Measurements from ENCODE around the gene DVL1. TPM values are rescaled to one million over a fixed set of nuclear protein-coding genes. Genes with fewer than 3 reads are reported as not detected.

The DVL1 gene
- total RNA-seq, 2 experiments from 2014 or later, result 33.0 to 34.0 TPM

DNA sequence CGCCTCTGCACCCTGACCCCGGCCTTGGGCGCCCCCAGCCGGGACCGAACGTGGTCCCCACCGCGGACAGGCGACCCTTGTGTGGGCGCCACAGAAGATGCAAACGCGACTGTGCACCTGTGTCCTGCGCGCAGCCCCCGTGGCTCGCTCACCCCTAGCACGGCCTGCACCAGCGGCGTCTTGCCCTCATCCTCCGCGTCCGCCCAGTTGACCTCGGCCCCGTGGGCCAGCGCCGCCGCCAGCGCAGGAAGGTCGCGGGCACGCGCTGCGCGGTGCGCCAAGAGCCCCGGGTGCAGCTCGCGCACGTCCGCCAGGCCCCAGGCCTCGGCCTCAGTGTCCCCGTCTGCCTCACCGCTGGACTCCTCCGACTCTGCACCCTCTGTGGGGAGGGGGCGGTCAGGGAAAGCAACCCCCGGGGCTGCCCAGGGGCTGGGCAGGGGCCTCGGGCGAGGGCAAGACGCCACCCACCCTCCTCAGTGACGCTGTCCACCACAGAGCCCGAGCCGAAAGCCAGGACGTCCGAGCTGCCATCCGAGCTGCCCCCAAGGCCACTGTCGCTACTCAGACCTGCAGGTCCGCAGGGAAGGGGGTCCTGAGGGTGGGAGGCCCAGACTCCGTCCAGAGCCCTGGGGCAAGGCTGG is 54.8 kb downstream of the DVL1 start:
- Mint-ChIP-seq H3K36me3 (ENCODE audit: low read depth) (peaks cover 3% of the 10 kb centered on the region), H3K9me3 (no peaks in the 10 kb centered on the region), H3K27me3 (no peaks in the 10 kb centered on the region), H3K4me3 (no peak overlapping the region), H3K4me1 (no peaks in the 10 kb centered on the region), H3K27ac (no peak overlapping the region)
- DNase-seq, result no peak
- ChIA-PET CTCF (no interaction called here), POLR2A (no interaction called here)

DNA sequence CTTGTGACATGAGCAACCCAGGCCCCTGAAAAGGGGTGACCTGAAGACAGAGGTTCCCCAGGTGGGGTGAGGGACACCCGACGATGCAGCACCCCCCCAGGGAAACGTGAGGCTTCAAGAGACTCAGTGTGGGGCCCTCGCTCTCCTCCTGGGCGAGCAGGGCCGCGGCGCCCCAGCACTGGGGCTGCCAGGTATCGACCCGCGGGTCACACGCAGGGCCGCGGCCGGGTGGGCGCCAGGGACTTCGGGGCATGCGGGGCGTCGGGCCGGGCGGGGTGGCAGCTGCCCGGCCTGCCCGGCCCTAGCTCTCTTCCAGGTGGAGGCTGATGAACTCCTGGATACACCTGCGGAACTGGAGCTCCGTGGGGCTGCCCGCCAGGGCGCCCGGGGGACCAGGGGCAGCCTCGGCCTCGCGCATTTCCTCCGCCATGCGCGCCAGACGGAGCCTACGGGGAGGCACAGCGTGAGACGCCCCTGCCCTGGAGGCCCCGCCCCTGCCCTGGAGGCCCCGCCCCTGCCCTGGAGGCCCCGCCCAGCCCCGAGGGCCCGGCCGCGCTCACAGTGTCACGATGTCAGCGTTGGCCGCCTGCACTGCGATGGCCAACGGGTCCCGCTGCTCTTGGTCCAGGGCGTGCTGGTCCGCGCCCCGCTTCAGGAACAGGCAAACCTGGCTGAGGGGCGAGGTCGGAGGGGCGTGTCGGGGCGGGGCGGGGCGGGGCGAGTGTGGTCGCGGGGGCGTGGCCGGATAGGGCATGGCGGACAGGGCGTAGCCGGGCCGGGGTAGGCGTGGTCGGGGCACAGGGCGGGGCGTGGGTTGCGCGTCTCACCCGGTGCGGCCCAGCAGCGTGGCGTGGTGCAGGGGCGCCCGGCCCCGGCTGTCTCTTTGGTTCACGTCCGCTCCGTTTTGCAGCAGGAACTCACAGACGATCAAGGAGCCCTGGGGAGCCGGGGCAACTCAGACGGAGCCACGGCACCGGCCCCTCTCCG is 55.7 kb downstream of the DVL1 start:
- Mint-ChIP-seq H3K9me3 (no peaks in the 10 kb centered on the region), H3K27me3 (no peaks in the 10 kb centered on the region), H3K27ac (no peak overlapping the region), H3K36me3 (ENCODE audit: low read depth) (peaks cover 3% of the 10 kb centered on the region), H3K4me1 (no peaks in the 10 kb centered on the region), H3K4me3 (no peak overlapping the region)
- DNase-seq, result no peak
- ChIA-PET CTCF (no interaction called here), POLR2A (no interaction called here)

DNA sequence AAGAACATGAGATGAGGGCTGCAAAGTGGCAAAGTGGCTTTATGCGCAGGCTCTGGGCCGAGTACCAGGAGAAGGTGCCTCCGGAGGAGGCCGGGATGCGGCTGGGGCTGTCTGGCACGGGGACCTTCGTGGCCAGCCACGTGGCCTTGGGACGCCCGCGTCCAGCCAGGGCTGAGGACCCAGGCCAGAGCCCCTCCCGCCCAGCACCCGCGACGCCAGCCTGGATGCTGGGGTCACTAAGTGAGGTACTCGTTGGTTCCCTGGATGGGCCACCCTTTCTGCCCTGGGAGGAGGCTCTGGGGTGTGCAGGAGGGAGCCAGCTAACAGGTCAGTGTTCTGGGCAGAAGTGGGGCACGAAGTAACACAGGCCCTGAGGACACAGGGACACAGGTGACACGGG is 56.4 kb downstream of the DVL1 start:
- H3K27ac Mint-ChIP-seq, result no peak overlapping the region
- no peaks in the 10 kb centered on the region for H3K9me3 Mint-ChIP-seq
- no peaks in the 10 kb centered on the region for H3K27me3 Mint-ChIP-seq
- H3K4me3 Mint-ChIP-seq, result no peak overlapping the region
- no peak for DNase-seq
- CTCF ChIA-PET, result interaction anchor here (1.4 to 3.2 kb wide), 3 partner anchors 11 to 291 kb away, joined by 3 to 36 read pairs (median 6); no protein-coding TSS in a partner anchor
- POLR2A ChIA-PET, result no interaction called here
- H3K36me3 Mint-ChIP-seq (ENCODE audit: low read depth), result peaks cover 3% of the 10 kb centered on the region
- no peaks in the 10 kb centered on the region for H3K4me1 Mint-ChIP-seq

DNA sequence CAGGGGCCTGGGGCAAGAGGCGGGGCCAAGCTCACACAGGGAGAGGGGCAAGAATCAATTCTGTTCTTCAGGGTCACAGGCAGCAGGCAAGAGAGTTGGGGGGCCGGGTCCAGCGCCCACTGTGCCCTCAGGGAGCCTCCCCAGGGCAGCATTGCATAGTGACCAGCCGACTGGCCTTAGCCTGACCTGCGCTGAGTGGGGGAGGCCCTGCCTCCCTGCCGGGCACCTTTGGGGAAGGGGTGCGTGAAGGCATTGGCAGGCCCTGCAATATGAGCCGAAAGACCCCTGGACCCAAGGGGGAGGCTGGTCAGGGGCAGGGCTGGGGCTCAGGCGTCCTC is 56.8 kb downstream of the DVL1 start:
- POLR2A ChIA-PET, result interaction anchor here (0.6 kb wide), 1 partner anchor 170 kb away, joined by 3 read pairs; no protein-coding TSS in a partner anchor

DNA sequence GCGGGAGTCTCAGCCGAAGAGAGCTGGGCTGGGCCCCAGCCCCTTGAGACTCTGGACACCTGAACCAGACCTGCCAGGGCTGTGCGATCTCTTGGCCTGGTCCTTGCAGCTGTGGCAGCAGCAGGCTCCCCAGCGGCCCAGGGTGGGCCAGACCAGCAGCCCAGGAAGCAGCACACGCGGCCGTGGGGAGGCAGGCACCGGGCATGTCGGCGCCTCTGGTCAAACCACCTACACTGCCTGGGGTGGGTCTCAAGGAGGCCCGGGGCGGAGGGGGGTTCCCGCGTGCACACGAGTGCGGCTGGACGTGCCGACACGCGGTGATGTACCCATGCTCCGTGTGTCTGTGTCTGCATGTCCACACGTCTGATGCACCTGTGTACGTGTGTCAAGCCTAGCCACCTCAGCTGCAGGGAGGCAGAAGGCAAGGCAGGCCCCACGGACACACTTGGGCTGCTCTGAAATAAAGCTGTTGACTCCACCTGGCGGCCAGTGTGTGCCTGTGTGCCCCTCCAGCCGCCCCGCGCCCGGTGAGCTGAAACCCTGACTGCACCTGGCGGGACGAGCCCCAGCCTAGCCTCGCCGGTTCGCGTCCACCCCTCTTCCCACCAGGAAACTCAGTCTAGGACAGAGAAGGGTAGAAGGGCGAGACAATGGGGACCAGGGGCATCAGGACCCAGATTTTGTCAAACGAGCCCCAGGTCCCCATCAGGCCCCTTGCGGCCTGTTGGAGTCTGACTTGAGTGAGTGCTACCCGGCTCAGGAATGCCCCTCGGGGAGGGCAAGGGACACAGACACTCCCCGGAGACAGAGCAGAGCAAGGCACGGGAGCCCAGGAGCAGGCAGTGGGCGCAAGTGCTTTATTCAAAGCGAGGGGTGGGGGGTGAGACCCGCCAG is 57.4 kb downstream of the DVL1 start:
- Mint-ChIP-seq H3K4me1 (no peaks in the 10 kb centered on the region), H3K36me3 (ENCODE audit: low read depth) (peaks cover 3% of the 10 kb centered on the region), H3K9me3 (no peaks in the 10 kb centered on the region), H3K4me3 (no peak overlapping the region), H3K27ac (no peak overlapping the region), H3K27me3 (no peaks in the 10 kb centered on the region)
- DNase-seq, result peak; percentile 65
- CTCF ChIA-PET, result interaction anchor here (1.1 to 3.2 kb wide), 16 partner anchors 9 to 333 kb away, joined by 3 to 36 read pairs (median 5); partner anchors contain the start of genes ISG15, NOC2L, TNFRSF4 and UBE2J2
- POLR2A ChIA-PET, result interaction anchor here (0.6 kb wide), 1 partner anchor 169 kb away, joined by 3 read pairs; no protein-coding TSS in a partner anchor

More for the DNA sequence above, 56.8 kb downstream of the DVL1 start:
- Mint-ChIP-seq H3K27ac (no peak overlapping the region), H3K9me3 (no peaks in the 10 kb centered on the region), H3K4me1 (no peaks in the 10 kb centered on the region), H3K4me3 (no peak overlapping the region), H3K27me3 (no peaks in the 10 kb centered on the region), H3K36me3 (ENCODE audit: low read depth) (peaks cover 3% of the 10 kb centered on the region)
- CTCF ChIA-PET, result interaction anchor here (1.1 to 3.2 kb wide), 13 partner anchors 8 to 333 kb away, joined by 3 to 36 read pairs (median 5); partner anchors contain the start of genes ISG15, NOC2L and UBE2J2
- no peak for DNase-seq

DNA sequence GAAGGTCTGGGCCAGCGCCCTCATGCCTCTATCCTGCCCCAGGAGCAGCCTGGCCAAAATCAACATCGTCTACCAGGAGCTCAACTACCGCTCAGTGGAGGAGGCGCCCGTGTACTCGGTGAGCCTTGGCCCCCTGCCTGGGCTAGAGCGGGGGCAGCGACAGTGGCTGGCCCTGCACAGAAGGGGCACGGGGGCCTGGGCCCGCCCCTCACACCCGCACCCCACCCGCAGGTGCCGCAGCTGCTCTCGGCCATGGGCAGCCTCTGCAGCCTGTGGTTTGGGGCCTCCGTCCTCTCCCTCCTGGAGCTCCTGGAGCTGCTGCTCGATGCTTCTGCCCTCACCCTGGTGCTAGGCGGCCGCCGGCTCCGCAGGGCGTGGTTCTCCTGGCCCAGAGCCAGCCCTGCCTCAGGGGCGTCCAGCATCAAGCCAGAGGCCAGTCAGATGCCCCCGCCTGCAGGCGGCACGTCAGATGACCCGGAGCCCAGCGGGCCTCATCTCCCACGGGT is 58.1 kb downstream of the DVL1 start:
- H3K9me3 Mint-ChIP-seq, result no peaks in the 10 kb centered on the region
- H3K4me3 Mint-ChIP-seq, result no peak overlapping the region
- H3K36me3 Mint-ChIP-seq (ENCODE audit: low read depth), result peaks cover 3% of the 10 kb centered on the region
- no peaks in the 10 kb centered on the region for H3K4me1 Mint-ChIP-seq
- ChIA-PET CTCF (interaction anchor here (1.0 to 3.2 kb wide), 16 partner anchors 9 to 332 kb away, joined by 3 to 36 read pairs (median 5); partner anchors contain the start of genes ISG15, NOC2L, TNFRSF4 and UBE2J2), POLR2A (no interaction called here)
- H3K27ac Mint-ChIP-seq, result no peak overlapping the region
- DNase-seq, result no peak
- H3K27me3 Mint-ChIP-seq, result no peaks in the 10 kb centered on the region

DNA sequence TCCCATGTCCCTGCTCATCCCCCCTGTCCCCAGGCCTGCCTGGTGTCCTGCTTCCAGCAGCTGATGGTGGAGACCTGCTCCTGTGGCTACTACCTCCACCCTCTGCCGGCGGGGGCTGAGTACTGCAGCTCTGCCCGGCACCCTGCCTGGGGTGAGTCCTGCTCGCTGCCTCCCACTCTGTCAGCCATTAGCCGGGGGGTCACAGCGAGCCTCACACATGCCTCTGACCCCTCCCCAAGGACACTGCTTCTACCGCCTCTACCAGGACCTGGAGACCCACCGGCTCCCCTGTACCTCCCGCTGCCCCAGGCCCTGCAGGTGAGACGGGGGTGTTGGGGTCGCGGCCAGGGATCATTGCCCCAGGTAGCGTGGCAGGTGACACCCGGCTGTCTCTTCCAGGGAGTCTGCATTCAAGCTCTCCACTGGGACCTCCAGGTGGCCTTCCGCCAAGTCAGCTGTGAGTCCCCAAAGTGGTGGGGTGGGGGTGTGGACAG is 58.9 kb downstream of the DVL1 start:
- Mint-ChIP-seq H3K27ac (no peak overlapping the region), H3K4me3 (no peak overlapping the region), H3K4me1 (no peaks in the 10 kb centered on the region), H3K9me3 (no peaks in the 10 kb centered on the region), H3K27me3 (no peaks in the 10 kb centered on the region), H3K36me3 (ENCODE audit: low read depth) (peaks cover 3% of the 10 kb centered on the region)
- CTCF ChIA-PET, result interaction anchor here (1.0 to 3.2 kb wide), 9 partner anchors 11 to 260 kb away, joined by 3 to 36 read pairs (median 5); partner anchors contain the start of gene TNFRSF4
- POLR2A ChIA-PET, result no interaction called here
- DNase-seq, result peak; percentile 68

DNA sequence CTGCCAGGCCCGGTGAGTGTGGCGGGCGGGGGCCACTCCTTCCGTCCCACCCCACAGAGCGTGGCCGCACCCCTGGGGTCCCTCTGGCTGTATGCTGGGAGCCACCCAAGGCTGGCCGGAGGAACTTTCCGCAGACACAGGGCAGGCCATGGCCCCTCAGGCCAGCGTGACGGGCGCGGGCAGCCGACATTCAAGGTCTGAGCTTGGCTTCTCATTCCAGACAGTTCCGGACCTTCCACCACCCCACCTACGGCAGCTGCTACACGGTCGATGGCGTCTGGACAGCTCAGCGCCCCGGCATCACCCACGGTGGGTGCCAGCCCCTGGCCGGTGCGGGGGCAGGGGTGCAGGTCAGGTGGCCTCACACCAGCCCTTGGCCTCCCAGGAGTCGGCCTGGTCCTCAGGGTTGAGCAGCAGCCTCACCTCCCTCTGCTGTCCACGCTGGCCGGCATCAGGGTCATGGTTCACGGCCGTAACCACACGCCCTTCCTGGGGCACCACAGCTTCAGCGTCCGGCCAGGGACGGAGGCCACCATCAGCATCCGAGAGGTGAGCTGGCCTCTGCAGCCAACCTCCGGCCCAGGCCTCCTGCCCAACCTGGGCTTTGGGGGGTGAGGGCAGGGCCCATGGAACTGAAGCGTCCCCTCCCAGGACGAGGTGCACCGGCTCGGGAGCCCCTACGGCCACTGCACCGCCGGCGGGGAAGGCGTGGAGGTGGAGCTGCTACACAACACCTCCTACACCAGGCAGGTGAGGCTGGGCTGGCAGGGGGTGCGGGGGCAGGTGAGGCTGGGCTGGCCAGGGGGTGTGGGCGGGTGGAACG is 61.7 kb downstream of the DVL1 start:
- Mint-ChIP-seq H3K4me1 (no peaks in the 10 kb centered on the region), H3K27ac (no peak overlapping the region), H3K4me3 (no peak overlapping the region), H3K27me3 (no peaks in the 10 kb centered on the region), H3K36me3 (ENCODE audit: low read depth) (no peaks in the 10 kb centered on the region), H3K9me3 (no peaks in the 10 kb centered on the region)
- DNase-seq, result no peak
- ChIA-PET CTCF (interaction anchor here (0.6 to 1.8 kb wide), 3 partner anchors 165 to 1116 kb away, joined by 3 to 6 read pairs (median 5); no protein-coding TSS in a partner anchor), POLR2A (no interaction called here)

DNA sequence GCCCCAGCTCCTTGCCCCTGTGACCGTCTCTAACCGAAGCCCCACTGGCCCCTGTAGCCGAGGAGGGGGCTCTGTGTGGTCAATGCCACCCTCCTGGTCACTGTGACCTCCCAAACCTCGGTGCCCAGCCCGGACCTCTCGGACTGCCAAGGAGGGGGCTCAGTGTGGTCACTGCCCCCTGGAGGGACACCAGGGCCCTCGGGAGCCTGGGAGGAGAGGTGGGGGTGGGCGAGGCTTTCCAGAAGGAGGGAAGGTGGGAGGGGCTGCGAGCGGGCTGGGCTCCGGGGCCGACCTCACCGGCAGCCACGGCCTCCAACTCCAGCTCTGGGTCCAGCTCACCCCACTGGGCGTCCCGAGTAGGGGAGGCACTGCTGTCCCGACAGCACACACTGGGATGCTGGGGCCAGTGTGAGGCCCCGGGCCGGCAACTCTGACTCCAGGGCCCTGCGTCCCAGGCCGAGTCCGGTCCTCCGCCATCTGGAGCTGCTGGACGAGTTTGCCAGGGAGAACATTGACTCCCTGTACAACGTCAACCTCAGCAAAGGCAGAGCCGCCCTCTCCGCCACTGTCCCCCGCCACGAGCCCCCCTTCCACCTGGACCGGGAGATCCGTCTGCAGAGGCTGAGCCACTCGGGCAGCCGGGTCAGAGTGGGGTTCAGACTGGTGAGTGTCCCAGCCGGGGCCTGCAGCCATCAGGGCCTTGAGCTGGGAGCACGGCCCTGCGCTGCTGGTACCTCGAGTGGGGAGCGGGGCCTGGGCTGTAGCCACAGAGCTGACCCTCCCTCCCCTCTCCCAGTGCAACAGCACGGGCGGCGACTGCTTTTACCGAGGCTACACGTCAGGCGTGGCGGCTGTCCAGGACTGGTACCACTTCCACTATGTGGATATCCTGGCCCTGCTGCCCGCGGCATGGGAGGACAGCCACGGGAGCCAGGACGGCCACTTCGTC is 62.6 kb downstream of the DVL1 start:
- Mint-ChIP-seq H3K27ac (no peak overlapping the region), H3K4me1 (no peaks in the 10 kb centered on the region), H3K27me3 (no peaks in the 10 kb centered on the region), H3K4me3 (no peak overlapping the region), H3K9me3 (no peaks in the 10 kb centered on the region), H3K36me3 (ENCODE audit: low read depth) (no peaks in the 10 kb centered on the region)
- no peak for DNase-seq
- ChIA-PET CTCF (interaction anchor here (0.6 to 1.8 kb wide), 4 partner anchors 164 to 1117 kb away, joined by 3 to 6 read pairs (median 4); no protein-coding TSS in a partner anchor), POLR2A (no interaction called here)

DNA sequence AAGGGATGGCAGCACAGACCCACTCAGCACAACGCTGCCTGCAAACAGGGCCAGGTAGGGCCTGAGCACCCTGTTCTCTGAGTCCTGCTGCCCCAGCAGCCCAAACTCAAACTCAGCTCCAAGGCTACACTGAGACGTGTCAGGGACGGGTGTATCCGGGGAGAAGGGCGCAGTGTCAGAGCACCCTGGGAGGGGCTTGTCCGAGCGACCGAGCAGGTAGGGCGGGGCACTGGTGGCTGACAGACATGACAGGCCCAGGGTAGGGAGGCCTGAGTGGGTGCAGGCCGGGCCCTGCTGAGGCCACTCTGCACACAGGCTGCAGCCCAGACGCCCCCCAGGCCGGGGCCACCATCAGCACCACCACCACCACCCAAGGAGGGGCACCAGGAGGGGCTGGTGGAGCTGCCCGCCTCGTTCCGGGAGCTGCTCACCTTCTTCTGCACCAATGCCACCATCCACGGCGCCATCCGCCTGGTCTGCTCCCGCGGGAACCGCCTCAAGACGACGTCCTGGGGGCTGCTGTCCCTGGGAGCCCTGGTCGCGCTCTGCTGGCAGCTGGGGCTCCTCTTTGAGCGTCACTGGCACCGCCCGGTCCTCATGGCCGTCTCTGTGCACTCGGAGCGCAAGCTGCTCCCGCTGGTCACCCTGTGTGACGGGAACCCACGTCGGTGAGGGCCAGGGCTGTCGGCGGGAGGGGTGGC is 63.5 kb downstream of the DVL1 start:
- no peaks in the 10 kb centered on the region for H3K9me3 Mint-ChIP-seq
- H3K4me3 Mint-ChIP-seq, result no peak overlapping the region
- no peaks in the 10 kb centered on the region for H3K36me3 Mint-ChIP-seq (ENCODE audit: low read depth)
- no peak overlapping the region for H3K27ac Mint-ChIP-seq
- H3K27me3 Mint-ChIP-seq, result no peaks in the 10 kb centered on the region
- ChIA-PET POLR2A (no interaction called here), CTCF (interaction anchor here (0.7 to 1.4 kb wide), 4 partner anchors 46 to 227 kb away, joined by 3 to 4 read pairs (median 3); no protein-coding TSS in a partner anchor)
- no peaks in the 10 kb centered on the region for H3K4me1 Mint-ChIP-seq
- no peak for DNase-seq

Measured in activated CD4-positive, alpha-beta T cell treated with anti-CD3 and anti-CD28 coated beads, Interleukin-2, amount 10 ng/mL, durations not matched to agents 7 days and 5 days (primary cell).